ENCODE results near the gene RAP1GAP2.

Gene RAP1GAP2

DNA sequence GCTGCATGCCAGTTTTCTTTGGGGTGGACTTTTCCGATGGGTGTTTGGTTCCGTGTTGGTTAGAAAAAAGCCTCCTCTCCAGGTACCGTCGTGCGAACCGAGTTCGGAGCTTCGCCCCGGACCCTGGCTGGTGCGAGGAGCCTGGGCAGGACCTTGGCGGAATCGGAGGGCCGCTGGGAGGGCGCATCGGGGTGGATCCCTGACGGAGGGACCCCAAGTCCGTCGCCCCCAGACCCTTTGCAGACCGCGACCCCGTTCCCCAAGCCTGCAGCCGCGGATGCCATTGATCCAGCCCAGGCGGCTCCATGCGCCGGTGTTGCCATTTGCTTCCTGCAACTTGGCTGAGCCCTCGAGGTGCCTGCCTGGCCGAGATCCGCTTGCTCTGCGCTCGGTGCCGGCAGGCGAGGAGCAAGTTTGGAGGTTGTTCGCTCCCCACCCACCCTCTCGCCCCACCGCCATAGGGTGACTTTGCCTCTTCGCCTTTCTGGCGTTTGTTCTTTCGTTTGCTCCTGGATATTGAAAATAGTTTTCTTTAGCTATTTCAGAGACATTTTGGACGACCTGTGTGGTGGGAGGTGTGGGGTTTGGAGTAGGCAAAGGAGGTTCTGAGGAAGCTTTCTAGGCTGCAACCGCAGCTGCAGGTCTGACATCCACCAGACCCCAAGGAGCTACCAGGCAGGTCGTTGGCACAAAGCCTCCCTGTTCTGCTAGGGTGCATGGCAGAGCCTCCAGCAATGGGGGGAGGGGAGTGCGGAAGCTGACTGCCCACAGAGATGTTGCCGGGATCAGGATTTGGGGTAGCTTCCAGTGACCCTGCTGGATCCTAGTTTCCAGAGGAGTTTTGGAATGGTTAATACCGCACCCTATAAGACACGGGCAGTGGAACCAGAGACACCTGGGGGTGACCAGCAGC is 58.2 kb downstream of the RAP1GAP2 start:
- DNase-seq: no peak

DNA sequence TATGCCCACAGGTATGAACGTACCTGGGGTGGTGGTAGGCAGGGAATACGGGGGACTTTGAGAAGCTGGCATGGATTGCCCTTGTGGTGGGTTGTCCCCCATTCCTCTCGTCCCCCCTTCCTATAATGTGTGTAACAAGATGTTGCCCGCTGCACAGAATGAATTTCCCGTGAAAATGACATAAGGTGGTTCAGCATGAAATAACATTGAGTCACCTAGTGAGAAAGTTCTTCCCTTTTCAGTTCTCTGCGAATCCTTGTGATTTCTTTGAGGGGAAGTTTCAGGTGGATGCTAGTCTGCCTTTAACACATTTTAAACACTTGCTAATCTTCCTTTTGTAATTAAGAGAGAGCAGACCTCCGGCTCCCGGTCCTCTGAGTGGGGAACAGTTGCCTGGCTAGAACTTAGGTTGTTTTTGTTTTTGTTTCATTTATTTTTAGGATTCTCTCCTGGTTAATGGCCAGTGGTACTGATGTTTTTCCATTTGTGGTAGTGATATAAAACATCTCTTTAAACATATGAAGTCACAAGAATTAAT is 58.9 kb downstream of the RAP1GAP2 start:
- no peak for DNase-seq

DNA sequence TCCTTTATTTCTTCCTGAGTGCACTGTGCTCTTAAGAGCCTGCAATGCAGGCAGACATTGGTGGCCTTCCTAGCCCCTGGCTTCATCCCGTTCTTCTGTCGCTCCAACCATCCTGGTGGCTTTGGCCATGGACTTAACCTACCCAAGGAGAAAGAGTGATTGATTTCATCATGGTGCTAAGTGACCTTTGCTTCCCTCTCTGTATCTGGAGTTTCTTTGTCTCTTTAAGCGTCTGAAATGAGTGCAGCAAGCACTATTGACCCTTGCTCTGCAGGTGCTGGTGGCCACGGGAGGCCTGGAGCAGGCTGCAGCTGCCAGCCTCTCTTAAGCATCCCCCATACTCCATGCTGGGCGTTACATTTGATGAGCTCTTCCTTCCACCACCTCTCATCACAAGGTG is 60.5 kb downstream of the RAP1GAP2 start:
- DNase-seq: no peak

DNA sequence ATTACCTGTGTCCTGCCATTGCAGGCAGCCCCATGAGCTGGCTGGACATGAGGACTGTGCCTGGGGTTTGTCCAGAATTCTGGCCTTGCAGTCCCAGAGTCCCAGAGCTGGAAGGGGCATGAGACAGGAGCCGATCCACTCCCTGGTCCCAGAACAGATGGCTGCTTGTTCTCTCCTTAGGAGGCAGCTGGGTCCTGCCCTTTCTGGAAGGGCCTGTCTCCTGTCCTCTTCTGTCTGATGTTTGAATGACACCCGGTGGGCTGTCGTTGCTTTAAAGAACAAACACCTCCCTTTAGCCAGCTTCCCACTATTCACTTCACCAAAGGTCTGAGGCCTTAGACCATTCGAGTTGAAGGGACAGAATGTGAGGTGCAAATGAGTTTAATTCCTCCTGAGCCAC is 63.8 kb downstream of the RAP1GAP2 start:
- DNase-seq: no peak

DNA sequence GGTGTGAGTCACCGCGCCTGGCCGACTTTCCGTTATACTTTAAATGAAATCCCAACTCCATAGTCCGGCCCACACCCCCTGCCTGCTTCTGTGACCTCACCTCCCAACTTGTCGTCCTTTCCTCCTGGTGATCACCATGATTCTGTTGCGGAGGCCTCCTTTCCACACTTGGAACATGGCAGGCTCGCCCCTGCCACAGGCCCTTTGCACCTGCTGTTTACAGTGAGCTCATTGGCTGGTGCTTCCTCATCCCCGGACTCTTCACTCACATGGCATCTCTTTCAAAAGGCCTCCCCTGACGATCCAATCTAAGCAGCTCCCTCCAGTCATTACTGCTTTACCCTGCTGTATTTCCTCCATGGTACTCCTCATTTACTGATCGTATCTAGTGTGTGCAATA is 64.6 kb downstream of the RAP1GAP2 start:
- no peak for DNase-seq

DNA sequence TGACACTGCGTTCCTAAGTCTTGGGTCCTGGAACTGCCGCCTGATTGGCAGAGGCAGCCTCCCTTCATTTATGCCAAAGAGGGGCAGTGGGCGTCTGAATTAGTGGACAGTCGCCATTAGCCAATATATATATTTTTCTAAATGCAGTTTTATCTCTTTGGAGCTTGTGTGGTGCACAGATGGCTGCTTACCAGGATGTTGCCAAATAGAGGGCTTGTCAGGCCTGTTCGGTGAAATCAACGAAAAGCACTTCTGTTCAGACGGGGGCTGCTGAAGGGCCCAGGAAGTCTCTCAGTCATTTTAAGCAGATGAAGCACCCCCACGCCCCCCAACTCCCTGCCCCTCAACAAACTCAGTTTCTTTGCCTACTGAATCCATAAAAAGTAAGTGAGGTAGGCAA is 66.0 kb downstream of the RAP1GAP2 start:
- no peak for DNase-seq

DNA sequence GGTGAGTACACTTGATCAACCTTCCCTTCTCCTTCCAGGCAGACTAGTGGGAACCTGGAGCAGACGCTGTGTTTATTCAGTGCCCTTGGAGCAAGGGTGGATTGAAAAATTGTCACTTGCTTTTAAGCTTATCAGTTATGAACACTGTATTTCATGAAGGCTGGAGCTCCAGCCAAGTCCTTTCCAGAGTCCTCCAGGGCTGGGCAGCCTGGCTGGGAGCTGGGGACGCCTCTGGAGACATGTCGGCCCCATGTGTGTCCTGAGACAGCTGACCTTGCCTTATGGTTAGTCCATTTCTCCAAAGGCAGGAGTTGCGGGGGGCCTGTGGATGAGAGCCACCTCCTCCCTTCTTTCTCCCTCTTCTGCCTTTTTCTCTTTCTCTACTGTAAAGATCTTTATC is 67.0 kb downstream of the RAP1GAP2 start:
- DNase-seq: no peak

DNA sequence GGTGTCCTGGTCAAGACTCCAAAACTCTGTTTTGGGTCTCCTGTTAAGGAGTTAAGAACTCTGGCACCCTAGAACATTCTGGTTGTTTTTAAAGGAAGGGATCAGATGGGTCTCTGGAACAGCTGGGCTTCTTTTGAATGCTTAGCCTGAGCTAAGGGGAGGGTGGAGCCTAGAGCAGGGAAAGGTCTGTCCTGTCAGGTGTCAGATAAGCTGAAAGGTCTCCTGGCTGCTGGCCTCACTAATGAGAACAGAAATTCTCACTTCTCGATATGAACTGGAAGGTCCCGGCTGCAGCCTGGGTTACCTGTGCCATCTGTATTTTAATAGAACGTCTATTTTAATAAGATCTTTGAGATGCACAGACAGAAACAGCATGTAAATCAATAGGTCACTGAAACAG is 69.0 kb downstream of the RAP1GAP2 start:
- DNase-seq: no peak

DNA sequence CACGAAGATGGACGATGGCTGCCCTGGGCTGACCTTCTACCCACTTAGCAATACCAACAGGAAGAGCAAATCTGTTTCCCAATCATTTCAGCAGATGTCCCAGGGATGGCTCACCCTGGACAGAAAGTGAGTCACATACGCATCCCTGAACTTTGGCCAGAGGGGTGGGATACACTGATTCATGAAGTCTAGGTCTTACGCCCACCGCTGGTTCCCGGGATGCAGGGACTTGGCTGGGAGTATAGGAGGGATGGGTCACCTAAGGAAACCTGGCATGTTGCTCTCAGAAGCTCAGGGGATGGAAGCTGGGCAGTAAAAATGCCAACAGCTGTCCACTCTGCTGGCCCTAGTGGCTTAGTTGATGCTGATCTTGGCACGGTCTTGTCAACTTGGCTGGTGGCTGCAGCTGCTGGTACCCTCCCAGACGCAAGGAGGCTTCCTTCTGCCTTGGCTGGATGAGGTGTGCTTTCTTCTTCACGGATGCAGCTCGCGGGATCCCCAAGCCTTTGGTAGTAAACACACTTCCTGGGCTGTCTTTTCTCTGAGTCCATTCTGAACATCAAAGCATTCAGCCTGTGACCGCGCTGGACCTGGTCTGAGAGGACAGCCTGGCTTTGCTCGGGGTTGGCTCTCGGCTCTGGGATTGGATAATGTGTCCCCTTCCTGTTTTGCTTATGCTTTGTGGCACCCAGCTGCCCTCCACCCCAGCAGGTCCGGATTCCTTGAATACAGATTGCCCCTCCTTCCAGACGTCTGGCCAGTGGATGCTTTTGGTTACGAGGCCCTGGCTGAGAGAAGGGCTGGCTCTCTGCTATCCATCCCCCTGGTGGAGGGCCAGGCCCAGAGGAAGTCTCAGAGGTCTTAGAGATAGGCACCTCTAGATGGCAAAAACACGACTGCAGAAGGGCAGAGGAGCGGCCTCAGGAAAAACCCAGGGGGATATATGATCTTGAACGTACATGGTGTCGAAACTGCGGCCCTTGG is 71.5 kb downstream of the RAP1GAP2 start:
- no peak for DNase-seq

DNA sequence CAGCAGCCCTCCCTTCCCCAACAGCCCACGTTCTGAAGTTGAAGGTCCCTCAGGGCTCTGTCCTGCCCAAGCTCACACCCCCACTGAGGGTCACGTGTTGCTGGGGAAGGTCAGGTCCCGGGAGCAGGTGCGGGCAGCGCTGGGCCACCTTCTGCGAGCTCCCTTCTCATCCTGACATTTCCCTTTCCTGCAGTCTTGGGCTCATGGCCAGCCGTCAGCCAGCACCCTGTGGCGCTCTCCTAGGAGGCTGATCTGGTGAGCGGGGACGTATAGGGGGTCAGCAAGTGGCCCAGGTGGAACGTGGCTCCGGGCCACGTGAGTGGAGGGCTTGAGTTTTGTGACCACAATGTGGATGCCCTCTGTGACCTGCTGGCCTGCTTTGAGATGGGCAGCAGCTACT is 73.4 kb downstream of the RAP1GAP2 start:
- DNase-seq: no peak

DNA sequence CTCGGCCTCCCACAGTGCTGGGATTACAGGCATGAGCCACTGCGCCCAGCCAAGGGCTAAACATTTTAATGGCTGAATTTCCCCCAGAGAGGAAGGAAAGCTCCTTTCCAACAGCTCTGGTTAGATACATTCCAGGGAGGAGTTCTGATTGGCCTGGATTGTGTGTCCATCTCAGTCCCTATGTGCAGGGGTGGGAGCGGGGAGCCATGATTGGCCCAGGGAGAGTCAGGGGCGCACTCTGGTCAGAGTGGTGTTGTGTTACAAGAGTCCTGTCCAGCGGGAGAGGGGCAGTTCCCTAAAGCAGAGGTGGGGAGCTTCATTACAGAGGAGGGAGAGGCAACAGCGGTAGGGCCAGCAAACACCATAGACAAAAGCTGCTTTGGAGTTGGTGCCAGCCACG is 75.0 kb downstream of the RAP1GAP2 start:
- DNase-seq: no peak

DNA sequence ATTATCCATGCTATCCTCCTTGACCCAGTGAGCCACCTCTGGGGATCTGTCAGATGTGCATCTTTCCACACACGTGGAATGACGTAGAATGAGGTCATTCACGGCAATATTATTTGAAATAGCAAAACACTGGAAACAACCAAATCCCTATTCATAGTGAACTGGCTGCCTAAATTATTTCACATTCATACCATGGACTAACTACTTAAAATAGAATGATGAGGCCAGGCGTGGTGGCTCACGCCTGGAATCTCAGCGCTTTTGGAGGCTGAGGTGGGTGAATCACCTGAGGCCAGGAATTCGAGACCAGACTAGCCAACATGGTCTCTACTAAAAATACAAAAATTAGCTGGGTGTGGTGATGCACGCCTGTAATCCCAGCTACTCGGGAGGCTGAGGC is 75.5 kb downstream of the RAP1GAP2 start:
- no peak for DNase-seq

DNA sequence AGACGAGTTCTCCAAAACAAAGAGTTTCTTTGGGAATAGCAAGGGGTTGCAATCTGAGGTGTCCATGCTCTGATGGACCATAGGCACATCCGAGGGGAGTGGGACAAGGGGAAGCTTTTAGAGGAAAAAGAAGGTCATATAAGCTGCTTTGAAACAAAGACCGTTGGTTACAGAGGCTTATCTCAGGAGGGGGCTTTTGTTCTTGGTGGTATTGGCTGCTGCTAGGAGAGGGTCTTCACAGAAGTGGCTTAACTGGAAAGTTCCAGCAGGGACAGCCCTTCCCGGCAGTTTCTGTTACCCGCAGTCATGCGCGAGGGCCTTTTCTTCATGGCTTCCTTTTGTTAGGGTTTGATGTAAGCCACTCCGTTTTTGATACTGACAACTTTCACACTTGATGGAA is 76.0 kb downstream of the RAP1GAP2 start:
- DNase-seq: no peak

DNA sequence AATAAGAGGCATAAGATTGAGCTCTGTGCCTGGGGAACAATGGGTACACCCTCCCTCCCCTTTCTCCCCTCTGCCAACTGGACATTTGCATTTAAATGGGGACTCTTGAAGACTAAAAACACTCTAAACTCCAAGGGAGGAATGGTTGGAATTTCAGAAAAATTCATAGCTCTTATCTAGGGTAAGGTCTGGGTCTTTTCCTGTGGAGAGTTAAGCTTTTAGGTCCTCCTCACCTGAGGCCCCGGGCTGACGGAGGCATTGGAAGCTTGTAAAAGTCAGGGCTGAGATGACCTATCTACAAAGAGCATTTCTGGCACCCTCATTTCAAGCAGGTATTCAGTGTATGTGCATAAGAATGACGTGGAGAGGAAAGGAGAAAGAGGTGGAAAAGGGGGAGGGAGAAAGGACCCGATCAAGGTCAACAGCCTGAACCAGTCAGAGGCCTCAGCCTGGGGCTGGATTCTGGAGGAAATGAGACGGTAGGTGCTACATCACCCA is 78.0 kb downstream of the RAP1GAP2 start:
- no peak for DNase-seq

DNA sequence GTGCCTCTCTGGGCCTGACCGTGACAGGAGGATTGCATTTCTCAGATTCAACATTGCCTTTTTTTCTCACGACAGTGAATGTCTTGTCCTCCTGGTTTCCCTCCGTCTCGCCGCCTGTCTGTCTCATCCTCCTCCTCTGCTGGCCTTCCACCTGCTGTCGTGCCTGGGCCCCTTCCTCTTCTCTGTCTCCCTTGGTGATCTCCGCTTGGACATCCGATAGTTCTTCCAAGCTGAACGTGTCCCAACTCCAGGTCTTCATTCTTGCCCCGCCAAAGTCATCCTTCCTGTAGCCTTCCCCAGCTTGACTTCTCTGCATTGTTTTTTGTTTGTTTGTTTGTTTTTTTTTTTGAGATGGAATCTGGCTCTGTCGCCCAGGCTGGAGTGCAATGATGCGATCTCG is 79.4 kb downstream of the RAP1GAP2 start:
- DNase-seq: no peak

DNA sequence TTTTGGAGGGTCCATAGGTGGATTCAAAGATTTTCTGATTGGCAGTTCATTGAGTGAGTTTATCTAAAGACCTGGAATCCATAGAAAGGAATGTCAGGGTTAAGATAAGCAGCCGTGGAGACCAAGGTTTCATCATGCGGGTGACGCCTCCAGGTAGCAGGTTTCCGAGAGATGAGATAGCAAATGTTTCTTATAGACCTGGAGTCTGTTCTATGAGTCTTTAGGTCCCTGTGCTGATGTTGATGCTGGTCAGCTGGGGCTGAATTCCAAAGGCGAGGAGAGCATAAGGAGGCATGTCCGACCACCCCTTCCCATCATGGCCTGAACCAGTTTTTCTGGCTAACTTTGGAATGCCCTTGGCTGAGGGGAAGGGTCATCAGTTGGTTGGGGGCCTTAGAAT is 80.2 kb downstream of the RAP1GAP2 start:
- no peak for DNase-seq

DNA sequence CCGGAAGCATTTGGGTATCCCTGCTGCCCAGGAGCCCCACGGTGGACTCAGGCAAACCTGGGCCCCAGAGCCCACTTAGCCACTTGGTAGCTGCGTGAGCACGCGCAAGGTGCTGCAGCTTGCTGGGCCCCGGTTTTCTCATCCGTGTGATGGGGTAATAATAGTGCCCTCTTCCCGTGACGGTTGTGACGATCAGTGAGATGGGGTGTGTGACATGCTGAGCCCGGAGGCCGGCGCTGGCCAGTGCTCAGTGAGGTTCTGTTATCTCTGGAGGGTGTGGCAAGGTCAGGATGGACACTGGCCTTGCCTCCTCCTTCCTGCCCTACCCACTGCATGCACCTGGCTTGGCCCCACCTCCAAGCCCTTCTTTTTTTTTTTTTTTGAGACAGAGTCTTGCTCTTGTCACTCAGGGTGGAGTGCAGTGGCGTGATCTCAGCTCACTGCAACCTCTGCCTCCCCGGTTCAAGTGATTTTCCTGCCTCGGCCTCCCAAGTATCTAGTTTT is 82.6 kb downstream of the RAP1GAP2 start:
- no peak for DNase-seq

DNA sequence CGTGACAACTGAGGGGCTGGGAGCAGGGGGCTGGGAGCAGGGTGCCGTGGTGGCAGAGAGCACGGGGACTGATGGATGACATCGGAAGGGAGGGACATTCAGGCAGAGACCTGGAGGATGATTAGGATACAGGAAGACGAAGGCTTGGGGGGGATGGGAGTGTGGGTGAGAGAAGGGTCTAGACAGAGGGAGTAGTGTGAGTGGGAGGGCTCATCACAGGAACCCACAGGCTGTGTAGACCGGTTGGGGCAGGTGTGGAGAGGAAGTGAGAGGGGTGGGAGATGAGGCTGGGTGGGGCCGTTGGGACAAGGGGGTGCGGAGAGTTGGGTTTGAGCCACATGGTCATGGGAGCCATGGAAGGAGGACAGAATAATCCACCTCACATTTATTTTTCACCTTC is 83.8 kb downstream of the RAP1GAP2 start:
- no peak for DNase-seq

DNA sequence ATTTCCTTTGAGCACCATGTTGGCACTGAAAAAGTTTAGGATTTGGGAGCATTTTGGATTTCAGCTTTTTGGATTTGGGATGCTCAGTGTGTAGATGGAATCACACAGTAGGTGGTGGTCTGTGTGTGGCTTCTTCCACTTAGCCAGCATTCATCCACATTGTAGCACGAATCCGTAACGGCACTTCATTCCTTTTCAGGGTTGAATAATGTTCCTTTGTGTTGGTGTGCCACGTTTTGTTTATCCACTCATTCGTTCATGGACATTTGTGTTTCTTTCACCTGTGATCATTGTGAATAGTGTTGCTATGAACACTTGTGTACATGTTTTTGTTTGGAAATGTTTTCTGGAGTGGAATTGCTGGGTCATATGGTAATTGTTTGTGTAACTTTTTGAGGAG is 85.1 kb downstream of the RAP1GAP2 start:
- DNase-seq: no peak

DNA sequence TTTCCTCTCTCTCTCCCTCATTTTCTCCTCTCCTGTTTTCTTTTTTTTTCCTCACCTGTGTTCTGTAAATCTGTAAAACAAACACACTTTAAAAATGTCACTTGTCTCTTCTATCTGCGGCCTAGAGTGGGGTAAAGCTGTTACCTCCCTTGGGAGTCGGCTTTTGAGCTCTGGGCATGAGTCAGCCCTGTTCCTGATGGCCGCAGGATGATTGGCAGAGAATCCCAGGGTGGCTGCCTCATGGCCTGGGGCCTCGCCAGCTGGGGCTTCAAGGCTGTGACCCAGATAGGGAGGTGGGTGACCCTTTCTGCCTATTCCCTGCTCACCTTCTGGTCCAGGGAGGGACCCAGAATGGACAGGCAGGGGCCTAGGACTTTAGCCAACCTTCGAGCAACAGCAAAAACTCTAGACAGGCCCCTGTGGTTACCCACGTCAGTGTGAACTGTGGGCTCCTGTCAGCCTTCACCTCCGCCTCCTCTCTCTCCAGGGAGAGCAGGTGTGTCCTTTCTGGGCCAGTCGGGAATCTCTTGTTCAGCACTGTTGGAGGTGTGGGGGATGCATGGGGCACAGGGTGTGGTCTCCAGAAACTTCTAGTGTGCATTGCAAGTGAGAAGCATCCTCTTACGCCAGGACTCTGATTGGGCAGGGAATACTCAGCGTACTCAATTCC is 87.4 kb downstream of the RAP1GAP2 start:
- peak in 1 of 2 experiments; percentile 31 for DNase-seq

DNA sequence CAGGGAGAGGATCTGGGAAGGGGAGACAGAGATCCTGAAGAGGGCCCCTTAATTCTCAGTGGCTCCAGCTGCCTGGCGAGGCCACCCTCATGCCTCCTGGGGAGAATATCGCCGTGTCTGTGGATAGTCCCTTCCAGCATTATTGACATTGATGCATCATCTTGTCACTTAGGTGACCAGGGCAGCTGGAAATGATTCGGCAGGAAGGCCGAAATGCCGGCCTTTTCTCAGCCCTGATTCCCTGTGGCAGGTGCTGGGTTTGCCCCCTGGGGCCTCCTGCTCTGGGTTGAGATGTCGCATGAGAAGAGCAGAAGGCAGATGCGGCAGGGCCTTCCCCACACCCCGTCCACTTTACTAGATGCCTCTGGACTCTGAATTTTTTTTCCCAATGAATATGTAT is 89.5 kb downstream of the RAP1GAP2 start:
- no peak for DNase-seq

DNA sequence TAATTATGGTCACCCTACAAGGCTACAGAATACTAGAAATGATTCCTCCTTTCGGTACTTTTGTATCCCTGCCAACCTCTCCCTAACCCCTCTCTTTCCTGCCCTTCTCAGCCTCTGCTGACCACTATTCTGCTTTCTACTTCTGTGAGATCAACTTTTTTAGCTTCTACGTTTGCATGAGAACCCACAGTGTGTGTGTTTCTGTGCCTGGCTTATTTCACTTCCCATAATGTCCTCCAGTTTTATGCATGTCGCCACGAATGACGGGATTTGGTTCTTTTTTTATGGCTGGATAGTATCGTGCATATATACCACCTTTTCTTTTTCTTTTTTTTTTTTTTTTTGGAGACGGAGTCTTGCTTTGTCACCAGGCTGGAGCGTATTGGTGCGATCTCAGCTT is 92.1 kb downstream of the RAP1GAP2 start:
- no peak for DNase-seq

DNA sequence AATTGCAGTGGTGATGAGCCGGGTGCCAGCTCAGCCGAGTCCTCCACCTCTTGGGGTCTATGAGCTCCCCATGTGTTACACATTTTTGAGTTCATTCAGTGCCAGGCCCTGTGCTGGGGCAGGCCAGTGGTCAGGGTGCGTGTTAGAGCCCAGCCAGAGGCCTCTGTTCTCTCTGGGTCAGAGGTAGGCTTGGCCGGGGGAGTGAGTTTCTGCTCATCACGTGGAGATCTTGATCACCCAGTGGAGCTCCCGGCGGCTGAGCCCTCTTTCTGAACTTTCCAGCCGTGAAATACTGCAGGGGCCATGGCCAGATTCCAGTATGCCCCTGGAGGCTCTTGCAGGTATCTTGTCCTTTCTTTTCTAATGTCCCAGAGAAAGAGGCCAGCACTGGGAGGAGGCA is 93.0 kb downstream of the RAP1GAP2 start:
- no peak for DNase-seq
